ENCODE results near the gene IGF2BP3. TPM values are rescaled to one million over a fixed set of nuclear protein-coding genes. Genes with fewer than 3 reads are reported as not detected.

IGF2BP3 gene
- total RNA-seq (2022; extraction: Qiagen RNA extraction) = 21.3 to 32.5 TPM (median 29.1 TPM) in 5 replicates

GRCh38 chr7:23470330-23471105 lies at the start of gene IGF2BP3:
Gene IGF2BP3 (minus strand): TSS chr7:23470491. CDS start chr7:23470110, 381 bp downstream.

GRCh38 chr7:23298885-23299769 lies 171.2 kb downstream of the IGF2BP3 start, which contains the start of gene MALSU1:
Gene MALSU1 (plus strand): TSS chr7:23299339. CDS start chr7:23299353, 14 bp downstream.

Other genes with a start within 250 kb of the IGF2BP3 start
- 2.5 to 4.2 TPM (median 2.8 TPM) in 5 replicates for gene GPNMB, start 223.7 kb downstream of the IGF2BP3 start, total RNA-seq (2022; extraction: Qiagen RNA extraction)
- 70.9 to 93.1 TPM (median 88.7 TPM) in 5 replicates for gene MALSU1, start 171.2 kb downstream of the IGF2BP3 start, total RNA-seq (2022; extraction: Qiagen RNA extraction)
- 67.5 to 76.6 TPM (median 75.0 TPM) in 5 replicates for gene TRA2A, start 61.5 kb upstream of the IGF2BP3 start, total RNA-seq (2022; extraction: Qiagen RNA extraction)
- 2.8 to 3.6 TPM (median 3.1 TPM) in 5 replicates for gene CCDC126, start 126.9 kb upstream of the IGF2BP3 start, total RNA-seq (2022; extraction: Qiagen RNA extraction)
- 0.20 to 0.71 TPM (median 0.46 TPM) in 5 replicates for gene FAM221A, start 209.7 kb upstream of the IGF2BP3 start, total RNA-seq (2022; extraction: Qiagen RNA extraction)
- gene STK31, start 239.7 kb upstream of the IGF2BP3 start, total RNA-seq (2022; extraction: Qiagen RNA extraction) = 0.46 to 1.3 TPM (median 0.71 TPM) in 5 replicates